Measurements from ENCODE around the gene WNK3.

GRCh38 chrX:54280466-54280865 is 77.4 kb downstream of the WNK3 start:
- no peak for TF ChIP-seq CTCF (IDR thresholded peaks at IDR 0.05)
- TF ChIP-seq RAD21 (IDR thresholded peaks at IDR 0.05; ENCODE audit: low read length) = no peak
- no peak for TF ChIP-seq REST (IDR thresholded peaks at IDR 0.05; ENCODE audit: low read depth, low read length)
